ENCODE measurements around the gene PFKL. TPM values are rescaled to one million over a fixed set of nuclear protein-coding genes. Genes with fewer than 3 reads are reported as not detected.

PFKL gene
- total RNA-seq (ENCODE audit: insufficient read depth, low replicate concordance): 157 TPM

DNA sequence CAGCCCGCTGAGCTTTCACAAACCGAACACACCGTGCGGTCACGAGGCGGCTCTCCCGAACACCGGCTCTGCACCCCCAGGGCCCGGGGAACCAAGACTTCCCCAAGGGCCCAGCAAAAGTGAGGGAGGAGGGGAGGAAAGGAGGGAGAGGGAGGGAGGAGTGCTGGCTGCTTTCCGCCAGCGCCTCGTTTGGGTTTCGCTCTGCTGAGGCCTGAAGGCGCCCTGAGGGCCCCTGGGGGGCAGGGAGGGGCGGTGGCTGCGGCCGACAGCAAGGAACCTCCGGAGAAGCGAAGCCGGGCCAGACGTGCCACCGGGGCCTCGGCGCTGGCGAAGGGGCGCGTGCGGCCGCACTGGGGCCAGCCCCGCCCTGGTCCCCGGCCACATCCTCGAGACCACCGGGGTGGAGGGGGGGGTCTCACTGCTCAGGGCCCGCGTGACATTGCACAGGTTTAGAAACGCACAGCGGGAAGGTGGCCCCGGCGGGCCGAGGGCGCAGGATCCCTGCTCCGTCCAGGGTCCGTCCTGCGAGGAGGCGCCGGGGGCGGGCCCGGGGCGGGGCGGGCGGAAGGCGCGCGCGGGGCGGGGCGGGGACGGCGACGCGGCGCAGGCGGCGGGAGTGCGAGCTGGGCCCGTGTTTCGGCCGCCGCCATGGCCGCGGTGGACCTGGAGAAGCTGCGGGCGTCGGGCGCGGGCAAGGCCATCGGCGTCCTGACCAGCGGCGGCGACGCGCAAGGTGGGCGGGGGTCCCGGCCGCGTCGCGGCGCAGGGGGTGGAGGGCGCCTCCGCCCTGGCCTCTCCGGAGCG, at the start of gene PFKL:
TSS of gene PFKL (plus strand) at position 596 of the 804 bp plus-strand sequence. CDS start at position 649, 53 bp downstream.
- DNase-seq (ENCODE audit: low spot score): peak; percentile 87

GRCh38 chr21:44253832-44254710, 45.8 kb upstream of the PFKL start:
- DNase-seq (ENCODE audit: low spot score): no peak

GRCh38 chr21:44255511-44255981, 44.3 kb upstream of the PFKL start:
- DNase-seq (ENCODE audit: low spot score): peak; percentile 23

DNA sequence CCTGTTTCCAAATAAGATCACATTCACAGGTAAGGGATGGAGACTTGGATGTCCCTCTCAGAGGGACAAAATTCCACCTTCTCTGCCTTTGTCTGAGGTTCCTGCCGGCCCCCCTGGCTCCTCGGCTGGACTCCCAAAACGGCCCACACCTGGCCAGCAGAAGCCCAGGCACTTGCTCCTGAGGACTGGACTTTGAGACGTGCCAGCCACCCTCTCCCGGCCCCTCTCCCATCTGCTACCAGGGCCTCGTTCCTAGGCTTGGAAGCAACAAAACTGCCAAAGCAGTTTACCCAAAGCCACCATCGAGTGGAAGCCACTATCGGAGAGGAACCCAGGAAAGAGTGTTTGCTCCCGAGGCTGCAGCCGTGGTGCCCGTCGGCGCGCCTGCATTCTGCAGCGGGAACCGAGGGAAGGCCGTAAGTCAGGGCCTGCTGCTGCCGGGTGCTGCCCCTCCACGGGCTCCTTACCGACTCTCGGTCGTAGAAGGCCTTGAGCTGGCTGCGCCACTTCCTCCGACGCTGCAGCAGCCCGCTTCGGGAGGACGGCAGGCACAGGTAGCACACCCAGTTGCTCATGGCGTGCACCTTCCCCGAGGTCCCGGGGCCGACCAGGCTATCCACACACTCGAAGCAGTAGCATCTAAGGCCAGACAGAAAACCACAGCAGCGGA, 41.7 kb upstream of the PFKL start:
- DNase-seq (ENCODE audit: low spot score): no peak

DNA sequence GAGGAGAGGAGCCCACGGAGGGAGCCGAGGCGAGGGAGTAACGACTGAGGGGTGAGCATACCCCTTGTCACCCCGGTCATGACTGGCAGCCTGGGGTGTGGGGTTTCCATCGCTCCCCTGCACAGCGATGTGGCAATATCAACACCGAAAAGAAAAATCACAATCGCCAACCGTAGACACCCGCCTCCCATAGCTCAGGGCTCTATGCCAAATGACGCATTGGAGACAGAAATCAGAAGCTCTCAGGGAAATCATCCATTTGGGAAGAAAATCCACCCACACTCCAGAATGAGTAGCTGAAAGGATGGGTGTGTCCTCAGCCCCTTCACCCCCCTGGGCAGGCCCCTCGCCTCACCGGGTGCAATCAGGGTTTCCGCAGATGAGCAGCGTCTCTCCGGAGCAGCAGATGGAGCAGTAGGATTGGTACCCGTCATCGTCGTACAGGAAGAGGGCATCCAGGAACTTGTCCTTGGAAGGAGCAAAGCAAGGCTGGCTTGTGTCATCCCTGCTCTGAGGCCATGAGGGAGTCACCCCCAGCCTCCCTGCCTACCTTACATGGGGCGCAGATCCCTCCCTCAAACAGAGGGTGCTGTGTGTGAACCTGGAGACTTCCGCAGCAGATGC, 40.7 kb upstream of the PFKL start:
- DNase-seq (ENCODE audit: low spot score): no peak

- no peak for DNase-seq (ENCODE audit: low spot score)
Measured at GRCh38 chr21:44260066-44260465, 39.8 kb upstream of the PFKL start.

DNA sequence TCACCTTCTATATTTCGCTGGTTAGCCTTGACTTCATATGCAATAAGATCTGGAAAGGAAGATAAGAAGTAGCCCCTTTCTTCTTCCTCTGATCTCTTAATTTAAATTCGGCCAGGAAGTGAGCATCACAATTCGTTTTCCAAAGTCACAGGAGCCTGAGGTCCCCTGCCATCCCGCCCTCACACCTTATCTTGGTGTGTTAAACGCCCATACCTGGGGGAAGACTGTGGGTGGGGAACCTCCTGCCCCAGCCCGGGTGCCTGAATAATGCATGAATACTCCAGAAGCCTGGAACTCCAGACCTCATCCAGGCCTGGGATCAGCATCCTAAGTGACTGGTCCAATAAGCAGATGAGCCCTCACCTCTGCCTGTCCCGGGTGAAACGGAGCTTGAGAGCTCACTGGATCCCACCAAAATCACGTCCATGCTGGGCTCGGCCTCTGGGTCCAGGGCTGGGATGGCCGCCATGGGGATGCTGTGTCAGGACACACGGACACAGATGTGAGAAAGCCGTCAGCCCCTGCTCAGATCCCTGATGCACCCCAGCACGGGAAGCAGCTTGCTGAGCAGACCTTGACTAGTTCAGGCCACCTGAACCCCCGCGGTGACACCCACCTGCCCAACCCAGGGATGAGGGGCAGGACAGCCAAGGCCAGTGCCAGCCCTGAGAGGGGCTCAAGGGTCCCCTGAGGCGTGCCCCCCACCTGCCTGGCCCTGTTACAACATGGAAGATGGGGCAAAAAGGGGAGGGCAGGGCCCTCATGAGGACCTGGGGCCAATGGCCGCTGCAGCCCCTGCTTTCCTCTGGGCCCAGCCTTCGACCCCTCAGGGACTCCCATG, 38.8 kb upstream of the PFKL start:
- no peak for DNase-seq (ENCODE audit: low spot score)

DNA sequence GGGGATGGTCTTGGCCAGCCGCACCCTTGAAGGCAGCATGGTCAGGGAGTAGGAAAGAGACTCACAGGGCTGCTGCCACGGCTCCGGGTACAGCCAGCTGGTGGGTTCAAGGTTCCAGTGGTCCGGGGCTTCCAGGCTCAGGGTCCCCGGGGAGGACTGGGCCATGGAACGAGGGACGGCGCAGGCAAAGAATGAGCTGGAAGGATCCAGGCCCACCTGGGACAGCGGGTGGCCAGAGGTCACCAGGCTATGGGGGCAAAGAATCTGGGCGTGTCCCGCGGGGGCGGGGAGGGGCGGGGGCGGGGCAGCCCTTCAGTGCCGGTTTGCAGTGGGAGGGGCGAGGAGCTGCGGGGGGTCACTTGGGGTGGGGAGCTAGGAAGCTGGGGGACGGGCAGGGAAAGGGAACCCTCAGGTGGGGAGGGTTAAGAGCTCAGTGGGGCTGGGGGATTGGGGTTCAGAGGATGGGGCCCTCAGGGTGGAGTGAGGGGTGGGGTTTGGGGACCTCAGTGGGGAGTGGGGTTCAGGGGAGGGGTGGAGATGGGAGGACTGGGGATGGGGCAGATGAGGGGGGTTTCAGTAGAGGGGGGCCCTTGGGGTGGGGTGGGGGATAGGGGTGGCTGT, 38.1 kb upstream of the PFKL start, which contains the start of gene DNMT3L:
TSS of gene DNMT3L (minus strand) at position 223 of the 621 bp plus-strand sequence. CDS start 638 bp downstream, outside the sequence.
- DNase-seq (ENCODE audit: low spot score): no peak

DNA sequence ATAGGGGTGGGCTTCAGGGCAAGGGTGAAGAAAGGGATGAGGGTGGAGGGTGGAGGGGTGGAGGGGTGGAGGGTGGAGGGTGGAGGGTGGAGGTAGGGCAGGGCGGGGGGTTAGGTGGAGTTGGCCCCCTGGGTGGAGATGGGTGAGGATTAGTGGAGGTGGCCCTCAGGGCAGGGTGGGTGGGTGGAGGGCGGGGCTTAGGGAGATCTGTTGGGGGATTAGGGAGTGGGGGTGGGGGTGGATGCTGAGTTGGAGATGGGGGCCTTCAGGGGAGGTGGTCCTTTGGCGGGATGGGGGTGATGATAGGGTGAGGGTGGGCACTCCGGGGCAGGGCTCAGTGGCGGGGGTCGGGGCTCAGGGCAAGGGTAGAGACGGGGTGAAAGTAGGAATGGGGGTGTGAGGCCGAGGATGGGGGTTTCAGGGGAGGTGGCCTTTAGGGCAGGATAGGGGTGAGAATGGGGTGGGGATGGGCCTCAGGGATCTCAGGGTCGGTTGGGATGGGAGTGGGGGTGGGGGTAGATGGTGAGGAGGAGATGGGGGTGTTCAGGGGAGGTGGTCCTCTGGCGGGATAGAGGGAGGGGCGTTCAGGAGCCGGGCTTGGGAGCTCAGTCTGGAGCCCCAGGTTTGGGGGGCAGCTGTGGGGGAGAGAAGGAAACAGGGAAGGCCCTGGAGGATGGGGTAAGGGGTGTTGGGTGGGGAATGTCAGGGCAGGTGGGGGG, 37.4 kb upstream of the PFKL start:
- no peak for DNase-seq (ENCODE audit: low spot score)

DNA sequence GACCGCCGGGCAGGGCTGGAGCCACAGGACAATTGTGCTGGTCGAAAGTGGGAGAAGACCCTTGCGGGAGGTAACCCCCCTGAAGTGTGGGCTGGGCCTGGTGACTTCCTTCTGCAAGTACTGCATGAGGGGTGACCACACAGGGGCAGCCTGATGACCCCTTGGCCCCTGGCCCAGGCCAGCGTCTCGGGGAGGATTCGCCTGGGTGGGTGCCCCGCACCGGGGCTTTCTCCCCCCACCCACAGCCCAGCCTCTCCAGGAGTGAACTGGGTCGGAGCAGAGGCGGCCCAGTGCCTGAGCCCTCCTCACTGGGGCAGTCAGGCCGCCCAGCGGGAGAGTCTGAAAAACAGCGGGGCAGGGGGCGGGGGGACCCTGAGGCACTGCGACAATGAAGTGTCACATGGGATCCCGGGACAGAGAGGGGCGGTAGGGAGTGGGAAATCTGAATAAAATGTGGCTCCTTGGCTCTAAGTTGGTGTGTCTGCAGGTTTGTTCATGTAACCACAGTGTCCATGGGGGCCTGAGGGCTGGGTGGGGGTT, 36.6 kb upstream of the PFKL start:
- no peak for DNase-seq (ENCODE audit: low spot score)

- DNase-seq (ENCODE audit: low spot score): no peak
Measured at GRCh38 chr21:44263768-44264167, 36.1 kb upstream of the PFKL start.

DNA sequence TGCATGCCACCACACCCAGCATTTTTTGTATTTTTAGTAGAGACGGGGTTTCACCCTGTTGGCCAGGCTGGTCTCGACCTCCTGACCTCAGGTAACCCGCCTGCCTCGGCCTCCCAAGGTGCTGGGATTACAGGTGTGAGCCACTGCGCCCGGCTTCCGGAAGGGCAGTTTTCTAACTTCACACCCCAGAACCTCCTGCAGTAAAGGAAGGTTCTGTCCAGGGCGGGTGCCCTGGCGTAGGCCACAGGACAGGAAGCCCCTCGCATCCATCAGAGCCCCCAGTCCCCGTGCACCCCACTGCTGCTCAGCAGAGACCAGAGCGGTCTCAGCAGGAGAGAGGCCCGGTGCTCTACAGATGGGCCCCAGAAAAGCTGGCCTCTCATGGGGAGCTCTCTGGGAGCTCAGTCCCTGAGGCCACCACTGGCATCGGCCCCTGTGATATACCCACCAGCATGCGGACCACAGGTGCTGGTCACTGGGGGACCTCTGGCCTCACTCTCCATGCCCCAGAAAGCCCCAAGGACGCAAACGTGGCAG, 34.1 kb upstream of the PFKL start:
- no peak for DNase-seq (ENCODE audit: low spot score)

- no peak for DNase-seq (ENCODE audit: low spot score)
Measured at GRCh38 chr21:44267655-44268142, 32.2 kb upstream of the PFKL start.

GRCh38 chr21:44269090-44269489, 30.8 kb upstream of the PFKL start:
- no peak for DNase-seq (ENCODE audit: low spot score)

GRCh38 chr21:44271558-44272283, 28.1 kb upstream of the PFKL start:
- no peak for DNase-seq (ENCODE audit: low spot score)

GRCh38 chr21:44272284-44272858, 27.5 kb upstream of the PFKL start:
- DNase-seq (ENCODE audit: low spot score): no peak

DNA sequence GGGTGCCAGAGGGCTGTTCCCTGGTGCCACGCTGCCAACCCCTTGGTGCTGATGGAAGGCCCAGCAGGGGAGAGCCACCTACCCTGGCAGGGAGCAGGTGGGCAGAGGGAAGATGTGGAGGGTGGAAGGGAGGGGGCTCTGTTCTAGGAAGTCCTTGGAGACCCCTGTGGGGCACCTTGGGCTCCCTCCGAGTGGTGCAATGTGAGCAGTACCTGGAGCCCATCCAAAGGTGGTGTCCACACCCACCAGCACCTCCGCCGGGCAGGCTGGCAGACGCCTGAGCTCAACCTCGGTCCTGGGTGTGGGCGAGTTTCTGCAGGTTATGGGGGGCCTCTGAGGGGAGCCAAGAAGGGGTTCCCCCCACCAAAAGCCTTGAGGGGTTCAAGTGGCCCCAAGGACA, 26.8 kb upstream of the PFKL start:
- DNase-seq (ENCODE audit: low spot score): no peak
